Right atrium auricular region (tissue), 2 donors: ENCODE results near the gene PRPSAP1. TPM values are rescaled to one million over a fixed set of nuclear protein-coding genes. Genes with fewer than 3 reads are reported as not detected.
"Not testable (repeated sequence)": the region's sequence is repeated elsewhere in the genome, so short reads cannot be mapped to it uniquely, and the experiment has no call there.

ENCODE experiments used
- DNase-seq: peaks from one replicate; pipeline ENCODE4 v3.0.0-alpha.2; 2019; ENCODE audit warnings: low spot score
- H3K27ac ChIP-seq, 2 donors: fragments of 200-600 bp; sonication (generic); 1 replicate in 1 of 2; 2 replicates in 1 of 2; pipeline ENCODE4 v1.5.1; 2016 to 2019
- H3K27me3 ChIP-seq, 2 donors: fragments of 200-600 bp; sonication (generic); one replicate each; pipeline versions ENCODE4 v1.5.1 to v1.6.0; 2017 to 2019
- H3K36me3 ChIP-seq: fragments of 200-600 bp; sonication (generic); one replicate; pipeline ENCODE4 v1.5.1; 2016
- H3K4me1 ChIP-seq, 2 donors: fragments of 200-600 bp; sonication (generic); one replicate each; pipeline versions ENCODE4 v1.5.1 to v1.6.0; 2017 to 2019
- H3K4me3 ChIP-seq, 2 donors: fragments of 200-600 bp; sonication (generic); 1 replicate in 1 of 2; 2 replicates in 1 of 2; pipeline ENCODE4 v1.5.1; 2017 to 2019; ENCODE audit warnings: mild to moderate bottlenecking in 1 of 2, moderate library complexity in 1 of 2
- H3K9me3 ChIP-seq, 2 donors: fragments of 200-600 bp; sonication (generic); one replicate each; pipeline ENCODE4 v1.5.1; 2019
- CTCF ChIP-seq, 2 donors: fragments of 200-600 bp; sonication (generic); IDR thresholded peaks; one replicate each; pipeline ENCODE4 v1.5.1; 2019; ENCODE audit warnings: antibody characterized with exemption in 2 of 2
- total RNA-seq, 2 donors: library from RNA; depleted of rRNA; stranded (reverse); fragments of >200 nt; gene quantifications; one replicate each; pipeline ENCODE4 v1.1.0, GENCODE V29; 2016

The PRPSAP1 gene
- total RNA-seq, 2 donors from 2014 or later, result 33.7 to 34.0 TPM

- Histone ChIP-seq H3K36me3 (peaks cover 33% of the 10 kb centered on the region), H3K27ac (no peak overlapping the region), H3K9me3 (no peaks in the 10 kb centered on the region), H3K27me3 (no peaks in the 10 kb centered on the region), H3K4me3 (no peak overlapping the region), H3K4me1 (no peaks in the 10 kb centered on the region)
- no peak for TF ChIP-seq CTCF (IDR thresholded peaks at IDR 0.05)
- no peak for DNase-seq
Measured at GRCh38 chr17:76312735-76313134, 41.0 kb downstream of the PRPSAP1 start.

GRCh38 chr17:76309461-76309860 is 44.3 kb downstream of the PRPSAP1 start:
- H3K9me3 ChIP-seq, result no peaks in the 10 kb centered on the region
- H3K27ac ChIP-seq, result no peak overlapping the region
- no peak for TF ChIP-seq CTCF (IDR thresholded peaks at IDR 0.05)
- H3K36me3 ChIP-seq, result peaks cover 33% of the 10 kb centered on the region
- H3K27me3 ChIP-seq, result no peaks in the 10 kb centered on the region
- DNase-seq, result no peak
- H3K4me1 ChIP-seq, result no peaks in the 10 kb centered on the region
- no peak overlapping the region for H3K4me3 ChIP-seq

GRCh38 chr17:76307966-76308338 is 45.8 kb downstream of the PRPSAP1 start, which contains the start of gene QRICH2:
TSS of gene QRICH2 (minus strand) at chr17:76308276. CDS start at chr17:76307998, 278 bp downstream.
- H3K27me3 ChIP-seq, result no peaks in the 10 kb centered on the region
- H3K4me1 ChIP-seq, result no peaks in the 10 kb centered on the region
- no peak for DNase-seq
- no peak within 1 kb of the TSS for H3K4me3 ChIP-seq
- H3K27ac ChIP-seq, result no peak within 1 kb of the TSS
- no peak for TF ChIP-seq CTCF (IDR thresholded peaks at IDR 0.05)
- peaks cover 24% of the 10 kb centered on the region for H3K36me3 ChIP-seq
- H3K9me3 ChIP-seq, result no peaks in the 10 kb centered on the region

- H3K27ac ChIP-seq, result no peak overlapping the region
- no peak overlapping the region for H3K4me3 ChIP-seq
- no peaks in the 10 kb centered on the region for H3K27me3 ChIP-seq
- peaks cover 19% of the 10 kb centered on the region for H3K36me3 ChIP-seq
- no peaks in the 10 kb centered on the region for H3K9me3 ChIP-seq
- no peak for TF ChIP-seq CTCF (IDR thresholded peaks at IDR 0.05)
- H3K4me1 ChIP-seq, result no peaks in the 10 kb centered on the region
- no peak for DNase-seq
Measured at GRCh38 chr17:76307299-76307965, 46.3 kb downstream of the PRPSAP1 start.

- not testable (repeated sequence) for H3K4me1 ChIP-seq, H3K4me3 ChIP-seq, DNase-seq, H3K27ac ChIP-seq, H3K36me3 ChIP-seq, H3K9me3 ChIP-seq, H3K27me3 ChIP-seq
Measured at GRCh38 chr17:76305135-76305454, 48.6 kb downstream of the PRPSAP1 start.

GRCh38 chr17:76304226-76305134 is 49.2 kb downstream of the PRPSAP1 start:
- Histone ChIP-seq H3K27me3 (no peaks in the 10 kb centered on the region), H3K4me1 (no peaks in the 10 kb centered on the region), H3K36me3 (no peaks in the 10 kb centered on the region), H3K27ac (no peak overlapping the region), H3K4me3 (no peak overlapping the region), H3K9me3 (no peaks in the 10 kb centered on the region)
- TF ChIP-seq CTCF (IDR thresholded peaks at IDR 0.05), result no peak
- no peak for DNase-seq
